Prostate gland (tissue), 2 donors: ENCODE measurements around the gene MLF2.

Experiments used
- POLR2AphosphoS5 ChIP-seq: sonication (generic); formaldehyde crosslinking; IDR thresholded peaks from one replicate; pipeline ENCODE4 v1.6.1; 2017; ENCODE audit warnings: antibody characterized with exemption
- TF ChIP-seq, protein P1 (sequence below), 4 experiments: fragments of 200-600 bp in 2 of 4; fragments of 450-650 bp in 2 of 4; sonication (generic) in 2 of 4; IDR thresholded peaks; 1 replicate in 3 of 4; 2 replicates in 1 of 4; pipeline ENCODE4 v1.5.1; 2016 to 2019; ENCODE audit warnings: antibody characterized with exemption in 4 of 4, mild to moderate bottlenecking in 2 of 4, moderate library complexity in 2 of 4

DNA sequence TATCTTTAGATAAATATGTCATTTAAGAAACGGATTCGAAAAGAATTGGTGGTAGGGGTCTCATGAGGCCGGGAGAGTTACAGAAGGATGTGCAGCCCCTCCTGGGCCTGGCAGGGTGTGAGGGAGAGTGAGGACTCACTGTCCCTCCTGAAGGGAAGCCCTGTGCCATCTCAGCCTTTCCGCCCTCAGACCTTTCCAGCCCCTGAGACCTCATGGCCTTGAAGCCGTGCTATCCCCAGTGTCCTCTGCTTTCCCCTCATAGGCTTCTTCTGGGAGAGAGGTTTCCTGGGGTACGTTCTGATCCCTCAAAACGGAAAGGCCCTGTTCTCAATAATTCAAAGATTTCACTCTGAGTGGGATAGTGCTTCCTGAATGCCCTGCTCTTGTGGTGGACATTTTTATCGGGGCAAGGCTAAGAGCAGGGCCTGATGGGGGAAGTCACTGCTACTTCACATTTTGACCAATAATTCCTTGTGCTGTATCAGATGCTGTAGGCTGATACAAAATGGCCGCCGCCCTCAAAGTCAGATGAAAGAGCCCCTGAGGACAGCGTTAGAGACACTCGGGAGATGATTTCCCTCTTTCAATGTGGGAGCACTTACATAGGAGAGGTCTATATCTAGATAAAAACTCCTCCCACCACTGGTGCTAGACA, 37.7 kb upstream of the MLF2 start:
- TF ChIP-seq, protein P1, sequence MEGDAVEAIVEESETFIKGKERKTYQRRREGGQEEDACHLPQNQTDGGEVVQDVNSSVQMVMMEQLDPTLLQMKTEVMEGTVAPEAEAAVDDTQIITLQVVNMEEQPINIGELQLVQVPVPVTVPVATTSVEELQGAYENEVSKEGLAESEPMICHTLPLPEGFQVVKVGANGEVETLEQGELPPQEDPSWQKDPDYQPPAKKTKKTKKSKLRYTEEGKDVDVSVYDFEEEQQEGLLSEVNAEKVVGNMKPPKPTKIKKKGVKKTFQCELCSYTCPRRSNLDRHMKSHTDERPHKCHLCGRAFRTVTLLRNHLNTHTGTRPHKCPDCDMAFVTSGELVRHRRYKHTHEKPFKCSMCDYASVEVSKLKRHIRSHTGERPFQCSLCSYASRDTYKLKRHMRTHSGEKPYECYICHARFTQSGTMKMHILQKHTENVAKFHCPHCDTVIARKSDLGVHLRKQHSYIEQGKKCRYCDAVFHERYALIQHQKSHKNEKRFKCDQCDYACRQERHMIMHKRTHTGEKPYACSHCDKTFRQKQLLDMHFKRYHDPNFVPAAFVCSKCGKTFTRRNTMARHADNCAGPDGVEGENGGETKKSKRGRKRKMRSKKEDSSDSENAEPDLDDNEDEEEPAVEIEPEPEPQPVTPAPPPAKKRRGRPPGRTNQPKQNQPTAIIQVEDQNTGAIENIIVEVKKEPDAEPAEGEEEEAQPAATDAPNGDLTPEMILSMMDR (IDR thresholded peaks at IDR 0.05): no peak
- no peak for TF ChIP-seq POLR2AphosphoS5
